PC-9 (cell line): ENCODE results near the gene UPK1B.
"Not testable (repeated sequence)": the region's sequence is repeated elsewhere in the genome, so short reads cannot be mapped to it uniquely, and the experiment has no call there.

ENCODE experiments used
- EZH2 ChIP-seq: fragments of 200-600 bp; sonication (generic); IDR thresholded peaks from 2 replicates; pipeline ENCODE4 v1.8.0; 2017; ENCODE audit warnings: antibody characterized with exemption, low read depth
- TF ChIP-seq, protein P1 (sequence below): fragments of 200-600 bp; sonication (generic); conservative IDR thresholded peaks from 2 replicates; pipeline ENCODE4 v1.6.1; 2017; ENCODE audit warnings: mixed run types, antibody characterized with exemption, mild to moderate bottlenecking, moderate library complexity

- TF ChIP-seq, protein P1, sequence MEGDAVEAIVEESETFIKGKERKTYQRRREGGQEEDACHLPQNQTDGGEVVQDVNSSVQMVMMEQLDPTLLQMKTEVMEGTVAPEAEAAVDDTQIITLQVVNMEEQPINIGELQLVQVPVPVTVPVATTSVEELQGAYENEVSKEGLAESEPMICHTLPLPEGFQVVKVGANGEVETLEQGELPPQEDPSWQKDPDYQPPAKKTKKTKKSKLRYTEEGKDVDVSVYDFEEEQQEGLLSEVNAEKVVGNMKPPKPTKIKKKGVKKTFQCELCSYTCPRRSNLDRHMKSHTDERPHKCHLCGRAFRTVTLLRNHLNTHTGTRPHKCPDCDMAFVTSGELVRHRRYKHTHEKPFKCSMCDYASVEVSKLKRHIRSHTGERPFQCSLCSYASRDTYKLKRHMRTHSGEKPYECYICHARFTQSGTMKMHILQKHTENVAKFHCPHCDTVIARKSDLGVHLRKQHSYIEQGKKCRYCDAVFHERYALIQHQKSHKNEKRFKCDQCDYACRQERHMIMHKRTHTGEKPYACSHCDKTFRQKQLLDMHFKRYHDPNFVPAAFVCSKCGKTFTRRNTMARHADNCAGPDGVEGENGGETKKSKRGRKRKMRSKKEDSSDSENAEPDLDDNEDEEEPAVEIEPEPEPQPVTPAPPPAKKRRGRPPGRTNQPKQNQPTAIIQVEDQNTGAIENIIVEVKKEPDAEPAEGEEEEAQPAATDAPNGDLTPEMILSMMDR = not testable (repeated sequence)
- TF ChIP-seq EZH2 = not testable (repeated sequence)
Measured at GRCh38 chr3:119242387-119243057, 69.1 kb downstream of the UPK1B start.
